HS-5 (cell line): ENCODE results near the gene TTLL7.

Source experiments
- DNase-seq: peaks from one replicate; pipeline ENCODE4 v3.0.0-alpha.2; 2012; ENCODE audit warnings: low read depth

The TTLL7 gene

GRCh38 chr1:83864991-83865390 is 133.9 kb downstream of the TTLL7 start:
- no peak for DNase-seq

DNA sequence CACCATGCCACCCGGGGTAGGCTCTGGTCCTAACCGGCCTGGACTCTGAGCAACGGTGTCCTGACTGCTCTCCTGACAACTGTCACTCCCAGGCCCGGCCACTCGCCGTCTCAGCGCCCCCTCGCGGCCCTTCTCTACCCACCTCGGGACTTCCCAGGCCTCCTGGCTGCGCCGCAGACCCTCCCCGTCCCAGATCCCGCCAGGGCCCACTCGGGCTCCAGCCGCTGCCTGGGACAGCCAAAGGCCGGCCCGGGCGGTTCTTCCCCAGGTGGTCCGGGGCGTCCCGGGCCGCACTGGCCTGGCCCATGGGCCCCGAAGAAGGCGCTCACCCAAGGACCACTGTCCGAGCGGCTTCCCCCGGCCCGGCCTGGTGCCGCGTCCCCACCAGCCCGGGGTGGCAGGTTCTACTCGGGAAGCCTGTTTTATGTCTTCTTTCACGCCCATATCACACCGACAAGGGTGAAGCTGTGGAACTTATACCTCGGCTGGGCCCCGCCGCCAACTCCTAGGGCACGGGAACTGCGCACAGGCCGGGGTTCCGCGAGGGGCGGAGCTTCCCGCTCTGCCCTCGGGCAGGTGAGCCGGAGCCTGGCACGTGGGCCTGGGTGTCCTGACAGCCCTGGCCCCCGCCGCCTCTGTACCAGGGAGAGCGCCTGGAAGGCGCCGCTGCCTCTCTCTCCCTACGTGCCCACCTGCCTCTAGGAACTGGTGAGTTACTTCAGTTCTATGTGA is 138.3 kb downstream of the TTLL7 start:
- DNase-seq: no peak

- no peak for DNase-seq
Observed at GRCh38 chr1:83857716-83858115, 141.2 kb downstream of the TTLL7 start.

DNA sequence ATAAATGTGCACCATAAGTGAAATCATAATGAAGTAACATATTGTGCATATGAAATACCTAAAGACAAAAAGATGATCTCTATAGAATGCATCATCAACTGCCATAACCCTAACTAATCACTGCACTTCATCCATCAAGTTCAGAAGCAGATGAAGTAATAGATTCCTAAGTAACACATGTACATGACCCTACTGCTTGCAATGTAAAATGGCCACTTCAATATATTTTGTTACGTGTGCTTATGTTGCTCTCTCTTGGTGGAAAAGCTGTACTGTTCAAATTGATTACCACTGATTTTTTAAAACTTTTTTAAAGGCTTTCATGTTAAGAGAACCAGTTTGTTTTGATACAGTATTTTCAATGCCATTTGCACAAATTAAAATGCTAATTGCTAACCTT is 141.8 kb downstream of the TTLL7 start:
- peak; percentile 41 for DNase-seq

DNA sequence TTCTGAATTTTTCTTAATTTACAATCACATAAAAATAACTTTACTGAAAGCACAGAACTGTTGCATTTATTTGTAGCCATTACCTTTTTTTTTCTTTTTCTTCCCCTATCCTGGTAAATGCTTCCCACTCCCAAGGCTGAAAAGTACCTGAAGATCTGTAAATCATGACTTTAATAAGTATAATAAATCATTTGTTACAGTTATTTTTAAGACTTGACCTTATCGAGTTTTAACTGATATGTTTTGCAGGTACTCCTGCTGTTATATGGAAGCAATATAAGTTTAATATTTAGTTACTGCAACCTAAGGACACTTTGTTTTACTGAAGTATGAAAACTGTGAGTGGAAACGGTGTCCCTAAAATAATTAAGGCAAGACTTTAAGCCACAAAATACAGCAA is 142.6 kb downstream of the TTLL7 start:
- no peak for DNase-seq

GRCh38 chr1:83854456-83854855 is 144.5 kb downstream of the TTLL7 start:
- DNase-seq: no peak

- DNase-seq: no peak
Observed at GRCh38 chr1:83850834-83851233, 148.1 kb downstream of the TTLL7 start.

- DNase-seq: peak; percentile 4
Observed at GRCh38 chr1:83849191-83850061, 149.5 kb downstream of the TTLL7 start.

DNA sequence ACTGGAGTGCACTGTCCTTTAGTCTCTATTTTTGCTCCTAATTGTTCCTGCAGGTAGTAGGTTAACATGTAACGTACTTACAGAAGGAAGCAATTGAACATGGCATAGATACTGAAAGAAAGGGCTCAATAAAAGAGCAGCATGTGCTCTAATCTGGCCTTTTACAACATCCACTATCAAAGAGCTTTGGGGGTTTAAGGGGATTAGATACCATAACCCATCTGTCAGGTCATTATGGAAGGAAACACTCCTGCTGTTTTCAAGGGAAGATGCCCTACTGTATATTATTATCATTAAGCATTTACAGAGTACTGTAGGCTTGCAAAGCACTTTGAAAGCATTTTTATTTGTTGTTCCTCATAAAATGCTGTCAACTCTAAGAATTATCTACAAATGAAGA is 152.8 kb downstream of the TTLL7 start:
- no peak for DNase-seq

DNA sequence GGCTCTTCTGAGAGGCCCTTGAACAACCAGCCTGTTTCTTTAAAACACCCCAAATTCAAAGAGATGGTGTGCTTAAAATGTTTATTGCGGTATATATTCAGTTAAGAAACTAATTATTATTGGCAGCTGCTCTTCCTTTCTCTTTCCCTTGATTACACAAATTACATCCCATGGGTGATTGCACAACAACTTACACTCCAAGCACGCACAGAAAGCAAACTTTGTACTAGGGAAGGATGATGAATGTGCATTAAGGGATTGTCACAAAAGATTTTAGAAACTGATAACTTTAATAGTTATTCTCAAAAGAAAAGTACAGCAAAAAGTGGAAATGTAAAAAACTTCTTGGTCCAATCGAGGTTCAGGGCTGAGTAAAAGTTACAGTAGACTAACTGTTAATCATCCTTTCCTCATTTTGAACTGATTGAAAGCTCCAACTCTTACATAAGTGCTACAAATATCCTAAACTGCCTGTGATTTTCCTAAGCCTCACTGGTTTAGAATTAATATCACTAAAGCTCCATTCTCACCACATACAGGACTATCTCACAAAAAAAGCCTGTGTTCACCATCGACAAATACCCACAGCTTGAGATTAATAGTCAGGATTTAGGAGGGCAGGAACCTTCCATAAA is 153.4 kb downstream of the TTLL7 start:
- no peak for DNase-seq

GRCh38 chr1:83844546-83844945 is 154.4 kb downstream of the TTLL7 start:
- no peak for DNase-seq

DNA sequence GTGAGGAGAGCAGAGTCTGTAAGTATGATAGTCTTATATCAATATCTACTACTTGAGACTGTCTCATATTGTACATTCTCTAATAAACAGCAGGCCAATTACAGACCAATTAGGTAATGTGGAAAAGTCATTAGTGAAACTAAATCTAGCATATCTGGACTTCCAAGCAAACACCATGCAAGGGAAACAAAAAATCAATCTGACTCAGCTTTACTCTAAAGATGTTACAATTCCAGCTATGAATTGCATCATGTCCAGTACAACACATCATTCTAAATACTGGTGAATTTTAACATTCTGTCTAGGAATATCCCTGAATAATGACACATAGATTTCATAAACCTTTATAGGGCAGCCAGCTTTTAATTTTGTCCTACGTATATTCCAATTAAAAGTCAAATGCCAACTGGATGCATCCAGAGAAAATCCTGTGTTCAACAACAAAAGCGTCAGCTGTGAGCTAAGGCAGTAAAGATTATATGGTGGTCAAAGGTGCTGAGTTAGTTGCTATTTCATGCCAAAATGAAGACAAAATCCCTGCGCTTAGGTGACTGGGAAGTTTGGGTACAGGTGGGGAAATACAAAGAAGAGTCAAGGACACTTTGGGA is 159.3 kb downstream of the TTLL7 start:
- no peak for DNase-seq

DNA sequence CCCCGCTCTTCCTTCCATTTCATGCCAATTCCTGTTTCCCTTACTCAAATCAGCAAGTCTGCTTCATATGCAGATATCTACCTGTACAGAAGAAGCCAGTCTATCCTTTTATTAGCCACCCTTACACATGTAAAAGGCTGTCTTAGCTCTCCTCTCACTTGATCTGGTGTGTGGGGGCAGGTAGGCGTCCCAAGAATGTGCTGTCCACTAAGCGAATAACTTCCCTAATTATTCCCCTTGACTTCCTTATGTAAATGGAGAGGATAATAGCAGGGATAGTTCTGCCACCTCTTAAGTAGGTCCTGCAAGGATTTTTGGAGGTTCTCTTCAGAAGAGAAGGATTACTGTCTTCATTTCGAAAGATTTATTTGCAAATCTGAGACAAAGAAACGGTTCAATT is 160.4 kb downstream of the TTLL7 start:
- no peak for DNase-seq

GRCh38 chr1:83836543-83836942 is 162.4 kb downstream of the TTLL7 start:
- DNase-seq: no peak

DNA sequence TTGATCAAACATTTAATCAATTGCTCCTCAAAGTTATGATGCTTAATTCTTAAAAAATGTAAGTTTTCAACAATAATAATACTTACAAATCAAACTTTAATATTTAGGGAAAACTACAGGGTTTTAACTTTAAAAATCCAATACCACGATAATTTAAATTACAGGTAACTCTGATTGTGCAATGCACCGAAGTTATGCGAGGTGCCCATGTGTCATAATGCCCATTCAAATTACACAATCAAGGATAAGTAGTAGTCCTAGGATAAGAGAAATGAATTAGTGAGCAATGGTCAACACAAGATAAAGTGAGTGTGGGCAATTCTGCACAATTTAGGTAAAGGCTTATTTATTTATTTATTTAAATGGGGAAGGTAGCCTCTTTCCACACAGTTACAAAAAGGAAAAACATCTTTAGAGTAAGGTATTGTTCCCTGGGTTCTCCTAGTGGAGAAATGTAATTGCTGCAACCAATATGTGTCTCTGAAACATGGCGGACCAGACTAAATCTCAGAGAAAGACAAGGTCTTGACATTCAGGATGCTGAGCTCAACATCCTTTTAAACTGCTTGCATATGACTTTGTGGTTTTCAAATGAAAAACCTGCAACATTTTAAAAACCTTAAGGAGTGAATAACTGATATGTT is 164.2 kb downstream of the TTLL7 start:
- DNase-seq: no peak

DNA sequence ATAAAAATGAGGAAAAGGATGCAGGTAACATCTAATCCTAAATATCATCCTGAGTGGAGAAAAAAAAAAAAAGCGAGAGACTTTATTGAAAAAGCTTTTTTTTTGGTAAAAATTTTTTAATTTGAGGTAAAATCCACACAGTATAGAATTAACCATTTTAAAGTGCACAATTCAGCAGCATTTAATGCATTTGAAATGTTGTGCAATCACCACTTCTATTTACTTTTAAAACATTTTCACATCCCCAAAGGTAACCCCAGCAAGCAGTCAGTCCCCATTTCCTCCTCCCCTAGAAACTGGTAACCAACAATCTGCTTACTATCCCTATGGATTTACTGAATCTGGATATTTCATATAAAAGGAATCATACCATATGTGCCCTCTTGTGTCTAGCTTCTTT is 166.7 kb downstream of the TTLL7 start:
- no peak for DNase-seq

DNA sequence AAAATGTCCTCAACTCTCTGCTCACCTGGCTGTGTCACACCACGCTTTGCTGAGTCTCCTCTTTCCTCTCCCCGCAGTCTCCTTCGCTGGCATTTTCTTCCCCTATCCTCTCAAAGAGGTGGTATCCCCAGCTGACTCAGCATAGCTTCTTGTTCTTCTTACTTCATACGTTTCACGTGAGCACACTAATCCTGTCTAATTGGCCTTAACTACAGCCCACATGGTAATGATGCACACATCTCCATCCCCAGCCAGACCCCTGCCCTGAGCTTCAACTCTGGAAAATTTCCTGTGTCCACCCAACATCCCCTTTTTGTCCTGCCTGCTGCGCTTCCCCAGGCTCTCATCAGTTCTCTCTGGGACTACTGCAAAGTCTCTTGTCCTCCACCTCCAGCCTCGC is 169.8 kb downstream of the TTLL7 start:
- no peak for DNase-seq

- DNase-seq: no peak
Observed at GRCh38 chr1:83828456-83828855, 170.5 kb downstream of the TTLL7 start.

DNA sequence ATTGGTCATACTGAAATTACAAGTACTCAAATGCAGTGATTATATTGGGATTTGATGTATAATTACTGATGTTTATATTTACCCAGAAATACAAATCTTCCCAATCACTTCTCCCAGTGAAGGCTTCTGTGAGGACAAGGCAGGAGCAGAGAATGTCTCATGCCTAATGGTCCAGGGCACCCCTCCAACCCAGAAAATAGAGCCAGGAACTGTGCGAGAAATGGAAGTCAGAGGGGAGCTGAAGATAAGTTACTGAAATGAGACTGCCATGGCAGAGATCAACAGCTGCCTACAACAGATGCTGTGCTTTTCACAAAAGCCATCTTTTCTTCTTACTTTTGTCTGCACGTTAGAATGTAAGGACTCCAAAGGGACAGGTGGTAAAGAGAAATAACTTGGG is 171.2 kb downstream of the TTLL7 start:
- no peak for DNase-seq

GRCh38 chr1:83822208-83822607 is 176.7 kb downstream of the TTLL7 start:
- DNase-seq: no peak

- DNase-seq: no peak
Observed at GRCh38 chr1:83819436-83819835, 179.5 kb downstream of the TTLL7 start.

GRCh38 chr1:83818916-83819315 is 180.0 kb downstream of the TTLL7 start:
- DNase-seq: no peak
